IPS-15b (cell line): Measurements from ENCODE around the gene SHISA6.

Source experiments
- H3K27me3 ChIP-seq: one replicate; pipeline ENCODE4 v1.6.1; 2013; ENCODE audit warnings: low read length; ENCODE audit not compliant: control insufficient read depth, insufficient read depth
- H3K36me3 ChIP-seq: one replicate; pipeline ENCODE4 v1.6.1; 2013; ENCODE audit warnings: low read length; ENCODE audit not compliant: control insufficient read depth, insufficient read depth
- H3K4me1 ChIP-seq: one replicate; pipeline ENCODE4 v1.6.1; 2013; ENCODE audit warnings: mild to moderate bottlenecking, low read length; ENCODE audit not compliant: control insufficient read depth, insufficient read depth
- H3K4me3 ChIP-seq: one replicate; pipeline ENCODE4 v1.5.1; 2013; ENCODE audit warnings: low read depth, low read length
- H3K9ac ChIP-seq: one replicate; pipeline ENCODE4 v1.6.1; 2013; ENCODE audit warnings: low read depth, mild to moderate bottlenecking, low read length
- H3K9me3 ChIP-seq: one replicate; pipeline ENCODE4 v1.6.1; 2013; ENCODE audit warnings: mild to moderate bottlenecking, low read length; ENCODE audit not compliant: control insufficient read depth, insufficient read depth

SHISA6 gene

GRCh38 chr17:11503308-11504035, 262.5 kb downstream of the SHISA6 start:
- Histone ChIP-seq H3K36me3 (no peaks in the 10 kb centered on the region), H3K4me3 (no peak overlapping the region), H3K9me3 (no peaks in the 10 kb centered on the region), H3K4me1 (peaks cover 2% of the 10 kb centered on the region), H3K9ac (no peak overlapping the region), H3K27me3 (no peaks in the 10 kb centered on the region)

GRCh38 chr17:11506635-11507034, 265.6 kb downstream of the SHISA6 start:
- H3K4me3 ChIP-seq, result no peak overlapping the region
- H3K36me3 ChIP-seq, result no peaks in the 10 kb centered on the region
- no peak overlapping the region for H3K9ac ChIP-seq
- H3K27me3 ChIP-seq, result no peaks in the 10 kb centered on the region
- no peaks in the 10 kb centered on the region for H3K9me3 ChIP-seq
- H3K4me1 ChIP-seq, result peaks cover 2% of the 10 kb centered on the region

DNA sequence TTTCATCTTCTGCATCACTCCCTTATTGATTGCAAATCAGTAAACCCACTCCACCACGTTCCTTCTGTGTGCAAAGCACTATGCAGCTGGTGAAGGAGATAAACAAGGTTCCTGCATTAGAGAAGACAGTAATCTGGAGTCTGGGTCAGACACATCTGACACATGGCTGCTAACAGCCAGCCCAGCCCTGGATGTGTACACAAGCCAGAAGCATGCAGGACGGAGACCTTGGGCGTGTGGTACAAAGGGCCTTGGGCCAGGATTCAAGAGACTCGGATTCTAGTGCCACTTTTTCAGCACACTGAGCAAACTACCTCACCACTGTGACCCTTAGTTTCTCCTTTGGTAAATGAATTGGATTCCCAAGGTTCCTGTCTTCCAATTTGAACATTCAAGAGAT, 270.7 kb downstream of the SHISA6 start:
- no peaks in the 10 kb centered on the region for H3K36me3 ChIP-seq
- H3K27me3 ChIP-seq, result no peaks in the 10 kb centered on the region
- H3K9ac ChIP-seq, result no peak overlapping the region
- H3K9me3 ChIP-seq, result no peaks in the 10 kb centered on the region
- no peak overlapping the region for H3K4me3 ChIP-seq
- no peaks in the 10 kb centered on the region for H3K4me1 ChIP-seq

DNA sequence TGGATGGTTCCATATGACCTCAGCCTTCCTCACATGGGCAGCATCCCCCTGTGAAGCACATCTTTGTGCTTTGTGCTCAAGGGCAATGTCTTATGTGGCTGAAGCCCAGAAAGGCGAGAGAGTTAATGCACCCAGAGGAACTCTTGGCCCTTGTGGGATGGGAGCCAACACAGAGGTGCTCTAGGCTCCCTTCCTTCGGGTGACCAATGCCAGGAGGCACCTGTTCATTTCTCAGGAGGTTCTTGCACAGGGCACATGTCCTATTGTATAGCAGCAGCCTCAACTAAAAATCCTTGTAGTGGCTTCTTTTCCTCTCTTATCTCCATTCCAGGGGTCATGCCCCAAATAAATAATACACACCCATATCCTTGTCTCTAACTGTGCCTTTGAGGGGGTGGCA, 273.6 kb downstream of the SHISA6 start:
- H3K9ac ChIP-seq, result no peak overlapping the region
- H3K9me3 ChIP-seq, result no peaks in the 10 kb centered on the region
- H3K27me3 ChIP-seq, result no peaks in the 10 kb centered on the region
- no peaks in the 10 kb centered on the region for H3K4me1 ChIP-seq
- H3K4me3 ChIP-seq, result no peak overlapping the region
- no peaks in the 10 kb centered on the region for H3K36me3 ChIP-seq

DNA sequence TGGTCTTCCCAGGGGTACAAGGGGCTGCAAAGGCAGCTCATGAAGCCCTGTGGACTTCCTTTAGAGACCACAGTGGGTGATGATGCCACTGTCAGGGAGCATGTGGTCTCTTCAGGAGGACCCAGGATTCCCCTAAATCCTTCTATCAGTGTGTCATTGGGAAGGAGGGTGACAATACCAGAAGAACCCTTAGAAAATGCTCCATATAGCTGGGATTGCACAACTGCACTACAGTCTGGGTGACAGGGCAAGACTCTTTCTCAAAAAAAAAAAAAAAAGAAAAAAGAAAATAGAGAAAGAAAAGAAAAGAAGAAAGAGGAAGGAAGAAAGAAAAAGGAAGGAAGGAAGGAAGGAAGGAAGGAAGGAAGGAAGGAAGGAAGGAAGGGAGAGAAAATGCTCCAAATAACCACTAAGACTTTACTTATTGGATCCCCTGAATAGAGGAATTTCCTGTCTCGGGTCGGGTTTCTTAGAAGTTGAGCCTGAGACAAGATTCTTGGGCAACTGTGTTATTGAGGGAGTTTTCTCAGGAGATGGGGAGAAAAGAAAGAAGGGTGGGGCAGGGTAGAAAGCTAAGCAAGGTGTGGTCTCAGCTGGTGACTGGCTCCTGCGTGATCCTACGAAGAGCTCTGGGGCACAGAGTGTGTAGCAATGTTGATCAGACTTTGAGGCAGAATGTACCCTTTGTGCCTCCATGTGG, 274.1 kb downstream of the SHISA6 start:
- Histone ChIP-seq H3K9ac (no peak overlapping the region), H3K4me3 (no peak overlapping the region), H3K4me1 (no peaks in the 10 kb centered on the region), H3K9me3 (no peaks in the 10 kb centered on the region), H3K36me3 (no peaks in the 10 kb centered on the region), H3K27me3 (no peaks in the 10 kb centered on the region)

DNA sequence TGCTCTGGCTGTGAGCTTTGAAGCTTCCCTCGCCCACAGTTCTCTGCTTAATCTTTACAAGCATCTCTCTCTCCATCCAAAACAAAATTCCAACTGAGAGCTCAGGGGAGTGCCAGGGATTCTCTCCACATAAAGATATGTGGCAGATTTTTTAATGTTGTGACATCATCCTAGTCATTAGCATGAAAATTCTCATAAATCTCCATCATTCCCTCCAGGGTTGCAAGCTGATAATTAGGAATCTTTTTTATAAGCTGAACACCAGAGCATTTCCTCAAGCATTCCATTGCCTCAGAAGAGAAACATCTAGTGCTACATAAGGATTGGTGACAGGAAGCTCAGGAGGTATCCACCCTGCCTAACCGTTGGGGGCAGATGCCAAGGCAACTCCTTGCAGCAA, 274.9 kb downstream of the SHISA6 start:
- no peak overlapping the region for H3K9ac ChIP-seq
- H3K9me3 ChIP-seq, result no peaks in the 10 kb centered on the region
- H3K4me3 ChIP-seq, result no peak overlapping the region
- H3K4me1 ChIP-seq, result no peaks in the 10 kb centered on the region
- H3K36me3 ChIP-seq, result no peaks in the 10 kb centered on the region
- H3K27me3 ChIP-seq, result no peaks in the 10 kb centered on the region

GRCh38 chr17:11535231-11535630, 294.2 kb downstream of the SHISA6 start:
- H3K4me1 ChIP-seq, result no peaks in the 10 kb centered on the region
- no peak overlapping the region for H3K9ac ChIP-seq
- no peaks in the 10 kb centered on the region for H3K36me3 ChIP-seq
- H3K9me3 ChIP-seq, result no peaks in the 10 kb centered on the region
- no peak overlapping the region for H3K4me3 ChIP-seq
- H3K27me3 ChIP-seq, result no peaks in the 10 kb centered on the region

- Histone ChIP-seq H3K36me3 (no peaks in the 10 kb centered on the region), H3K9me3 (no peaks in the 10 kb centered on the region), H3K9ac (no peak overlapping the region), H3K4me3 (no peak overlapping the region), H3K27me3 (no peaks in the 10 kb centered on the region), H3K4me1 (no peaks in the 10 kb centered on the region)
Measured at GRCh38 chr17:11538366-11538765, 297.4 kb downstream of the SHISA6 start.

GRCh38 chr17:11539637-11540036, 298.6 kb downstream of the SHISA6 start:
- Histone ChIP-seq H3K27me3 (no peaks in the 10 kb centered on the region), H3K4me1 (no peaks in the 10 kb centered on the region), H3K9me3 (no peaks in the 10 kb centered on the region), H3K9ac (no peak overlapping the region), H3K36me3 (no peaks in the 10 kb centered on the region), H3K4me3 (no peak overlapping the region)

- Histone ChIP-seq H3K4me1 (no peaks in the 10 kb centered on the region), H3K9me3 (no peaks in the 10 kb centered on the region), H3K27me3 (no peaks in the 10 kb centered on the region), H3K36me3 (no peaks in the 10 kb centered on the region), H3K9ac (no peak overlapping the region), H3K4me3 (no peak overlapping the region)
Measured at GRCh38 chr17:11545002-11545401, 304.0 kb downstream of the SHISA6 start.

GRCh38 chr17:11545696-11546095, 304.7 kb downstream of the SHISA6 start:
- no peak overlapping the region for H3K4me3 ChIP-seq
- H3K27me3 ChIP-seq, result no peaks in the 10 kb centered on the region
- H3K9me3 ChIP-seq, result no peaks in the 10 kb centered on the region
- no peaks in the 10 kb centered on the region for H3K4me1 ChIP-seq
- no peak overlapping the region for H3K9ac ChIP-seq
- H3K36me3 ChIP-seq, result no peaks in the 10 kb centered on the region

GRCh38 chr17:11547853-11548252, 306.8 kb downstream of the SHISA6 start:
- Histone ChIP-seq H3K9me3 (no peaks in the 10 kb centered on the region), H3K4me3 (no peak overlapping the region), H3K36me3 (no peaks in the 10 kb centered on the region), H3K4me1 (no peaks in the 10 kb centered on the region), H3K9ac (no peak overlapping the region), H3K27me3 (no peaks in the 10 kb centered on the region)
